ENCODE measurements around the gene PDZRN3. TPM values are rescaled to one million over a fixed set of nuclear protein-coding genes. Genes with fewer than 3 reads are reported as not detected.

Gene PDZRN3
- total RNA-seq, 1 experiment from 2014 or later = not detected

- Mint-ChIP-seq H3K4me3 (ENCODE audit: low read depth, unreplicated experiment) (no peak overlapping the region), H3K9me3 (ENCODE audit: low read depth, unreplicated experiment) (no peaks in the 10 kb centered on the region), H3K27me3 (ENCODE audit: unreplicated experiment) (no peaks in the 10 kb centered on the region), H3K4me1 (ENCODE audit: low read depth, unreplicated experiment) (no peaks in the 10 kb centered on the region), H3K27ac (ENCODE audit: unreplicated experiment) (no peak overlapping the region), H3K36me3 (ENCODE audit: insufficient read depth, unreplicated experiment) (no peaks in the 10 kb centered on the region)
- BruUV-seq (replicated peaks) = no TSS peak
- intact Hi-C loops (cut with micrococcal nuclease; ENCODE audit: unreplicated experiment) = no loop called here
- no peak for DNase-seq
- no peak for TF ChIP-seq CTCF (IDR thresholded peaks at IDR 0.05; ENCODE audit: unreplicated experiment)
- CTCF ChIA-PET = no interaction called here
Measured at GRCh38 chr3:73442152-73442551, 182.6 kb downstream of the PDZRN3 start.

- no peak for TF ChIP-seq CTCF (IDR thresholded peaks at IDR 0.05; ENCODE audit: unreplicated experiment)
- Mint-ChIP-seq H3K36me3 (ENCODE audit: insufficient read depth, unreplicated experiment) (no peaks in the 10 kb centered on the region), H3K27me3 (ENCODE audit: unreplicated experiment) (peaks cover 29% of the 10 kb centered on the region), H3K27ac (ENCODE audit: unreplicated experiment) (no peak overlapping the region), H3K4me3 (ENCODE audit: low read depth, unreplicated experiment) (no peak overlapping the region), H3K4me1 (ENCODE audit: low read depth, unreplicated experiment) (no peaks in the 10 kb centered on the region), H3K9me3 (ENCODE audit: low read depth, unreplicated experiment) (no peaks in the 10 kb centered on the region)
- DNase-seq = no peak
- intact Hi-C loops (cut with micrococcal nuclease; ENCODE audit: unreplicated experiment) = no loop called here
- CTCF ChIA-PET = no interaction called here
- no TSS peak for BruUV-seq (replicated peaks)
Measured at GRCh38 chr3:73437828-73438227, 186.9 kb downstream of the PDZRN3 start.

- H3K9me3 Mint-ChIP-seq (ENCODE audit: low read depth, unreplicated experiment) = no peaks in the 10 kb centered on the region
- BruUV-seq (replicated peaks) = no TSS peak
- intact Hi-C loops (cut with micrococcal nuclease; ENCODE audit: unreplicated experiment) = no loop called here
Measured at GRCh38 chr3:73435055-73435454, 189.7 kb downstream of the PDZRN3 start.

GRCh38 chr3:73433687-73434086, 191.1 kb downstream of the PDZRN3 start:
- intact Hi-C loops (cut with micrococcal nuclease; ENCODE audit: unreplicated experiment) = loop anchor here (2.0 kb wide), 1 partner anchor 241 kb away; no protein-coding TSS in a partner anchor
- Mint-ChIP-seq H3K4me1 (ENCODE audit: low read depth, unreplicated experiment) (no peaks in the 10 kb centered on the region), H3K27me3 (ENCODE audit: unreplicated experiment) (peaks cover 48% of the 10 kb centered on the region), H3K9me3 (ENCODE audit: low read depth, unreplicated experiment) (no peaks in the 10 kb centered on the region), H3K27ac (ENCODE audit: unreplicated experiment) (no peak overlapping the region), H3K36me3 (ENCODE audit: insufficient read depth, unreplicated experiment) (no peaks in the 10 kb centered on the region), H3K4me3 (ENCODE audit: low read depth, unreplicated experiment) (no peak overlapping the region)
- TF ChIP-seq CTCF (IDR thresholded peaks at IDR 0.05; ENCODE audit: unreplicated experiment) = no peak
- CTCF ChIA-PET = no interaction called here
- BruUV-seq (replicated peaks) = no TSS peak
- DNase-seq = no peak

More at GRCh38 chr3:73435055-73435454, 189.7 kb downstream of the PDZRN3 start:
- TF ChIP-seq CTCF (IDR thresholded peaks at IDR 0.05; ENCODE audit: unreplicated experiment) = no peak
- peaks cover 41% of the 10 kb centered on the region for H3K27me3 Mint-ChIP-seq (ENCODE audit: unreplicated experiment)
- DNase-seq = no peak
- no peaks in the 10 kb centered on the region for H3K4me1 Mint-ChIP-seq (ENCODE audit: low read depth, unreplicated experiment)
- CTCF ChIA-PET = no interaction called here
- no peak overlapping the region for H3K4me3 Mint-ChIP-seq (ENCODE audit: low read depth, unreplicated experiment)
- no peaks in the 10 kb centered on the region for H3K36me3 Mint-ChIP-seq (ENCODE audit: insufficient read depth, unreplicated experiment)
- no peak overlapping the region for H3K27ac Mint-ChIP-seq (ENCODE audit: unreplicated experiment)
